ENCODE data around the gene MBD1.

MBD1 gene

GRCh38 chr18:50284255-50284885 lies 3.0 kb upstream of the MBD1 start:
- TF ChIP-seq, protein P1, sequence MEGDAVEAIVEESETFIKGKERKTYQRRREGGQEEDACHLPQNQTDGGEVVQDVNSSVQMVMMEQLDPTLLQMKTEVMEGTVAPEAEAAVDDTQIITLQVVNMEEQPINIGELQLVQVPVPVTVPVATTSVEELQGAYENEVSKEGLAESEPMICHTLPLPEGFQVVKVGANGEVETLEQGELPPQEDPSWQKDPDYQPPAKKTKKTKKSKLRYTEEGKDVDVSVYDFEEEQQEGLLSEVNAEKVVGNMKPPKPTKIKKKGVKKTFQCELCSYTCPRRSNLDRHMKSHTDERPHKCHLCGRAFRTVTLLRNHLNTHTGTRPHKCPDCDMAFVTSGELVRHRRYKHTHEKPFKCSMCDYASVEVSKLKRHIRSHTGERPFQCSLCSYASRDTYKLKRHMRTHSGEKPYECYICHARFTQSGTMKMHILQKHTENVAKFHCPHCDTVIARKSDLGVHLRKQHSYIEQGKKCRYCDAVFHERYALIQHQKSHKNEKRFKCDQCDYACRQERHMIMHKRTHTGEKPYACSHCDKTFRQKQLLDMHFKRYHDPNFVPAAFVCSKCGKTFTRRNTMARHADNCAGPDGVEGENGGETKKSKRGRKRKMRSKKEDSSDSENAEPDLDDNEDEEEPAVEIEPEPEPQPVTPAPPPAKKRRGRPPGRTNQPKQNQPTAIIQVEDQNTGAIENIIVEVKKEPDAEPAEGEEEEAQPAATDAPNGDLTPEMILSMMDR (IDR thresholded peaks at IDR 0.05; ENCODE audit: unreplicated experiment in 3 of 3) = no peak
- peaks cover 48% of the 10 kb centered on the region for H3K36me3 Mint-ChIP-seq (ENCODE audit: low read depth)
- peaks cover 32% of the 10 kb centered on the region for H3K4me1 Mint-ChIP-seq

DNA sequence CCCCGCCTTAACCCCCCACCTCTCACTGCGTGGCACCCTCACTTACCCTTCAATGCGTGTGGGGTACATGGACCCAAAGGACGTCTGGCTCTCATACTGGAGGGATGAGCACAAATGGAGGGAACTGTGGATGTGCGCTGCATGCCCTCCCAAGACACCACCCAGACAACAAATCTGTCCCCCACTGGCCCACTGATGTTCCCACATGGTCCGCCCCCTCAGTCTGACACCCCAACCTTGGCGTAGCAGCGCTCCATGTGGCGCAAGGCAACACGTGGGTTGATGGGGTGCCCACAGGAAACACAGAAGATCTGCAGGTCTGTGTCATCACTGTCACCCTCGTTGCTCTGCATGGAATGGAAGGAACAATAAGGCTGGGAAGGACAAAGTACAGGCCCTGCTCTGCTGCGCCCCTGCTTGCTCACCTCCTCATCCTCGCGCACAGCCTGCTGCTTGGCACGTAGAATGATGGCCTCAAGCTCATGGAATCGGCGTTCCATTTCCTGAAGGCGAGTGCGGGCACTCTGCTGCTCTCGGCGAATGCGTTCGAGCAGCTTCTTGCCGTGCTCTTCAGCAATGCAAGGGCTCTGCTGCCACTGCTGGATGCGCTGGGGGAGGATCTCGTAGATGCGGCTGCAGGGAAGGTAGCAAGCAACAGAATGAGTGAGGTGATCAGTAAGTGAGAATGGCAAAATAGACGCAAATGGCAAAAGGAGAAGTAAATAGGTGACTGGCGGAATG lies 2.3 kb upstream of the MBD1 start:
- peaks cover 38% of the 10 kb centered on the region for H3K4me1 Mint-ChIP-seq
- H3K27ac Mint-ChIP-seq = peak overlapping the region in 2 of 3 experiments; percentile 21 to 56
- H3K36me3 Mint-ChIP-seq (ENCODE audit: low read depth) = peaks cover 55% of the 10 kb centered on the region
- H3K27me3 Mint-ChIP-seq (ENCODE audit: low read depth) = no peaks in the 10 kb centered on the region
- peaks cover 14% of the 10 kb centered on the region for H3K9me3 Mint-ChIP-seq
- peak overlapping the region; percentile 96 to 99 (median 97) for H3K4me3 Mint-ChIP-seq
- TF ChIP-seq, protein P1 (IDR thresholded peaks at IDR 0.05; ENCODE audit: unreplicated experiment in 3 of 3) = no peak

More at GRCh38 chr18:50284255-50284885, 3.0 kb upstream of the MBD1 start:
- H3K27ac Mint-ChIP-seq = peak overlapping the region in 2 of 3 experiments; percentile 21 to 56
- H3K27me3 Mint-ChIP-seq (ENCODE audit: low read depth) = no peaks in the 10 kb centered on the region
- H3K4me3 Mint-ChIP-seq = peak overlapping the region; percentile 96 to 99 (median 97)
- peaks cover 14% of the 10 kb centered on the region for H3K9me3 Mint-ChIP-seq

DNA sequence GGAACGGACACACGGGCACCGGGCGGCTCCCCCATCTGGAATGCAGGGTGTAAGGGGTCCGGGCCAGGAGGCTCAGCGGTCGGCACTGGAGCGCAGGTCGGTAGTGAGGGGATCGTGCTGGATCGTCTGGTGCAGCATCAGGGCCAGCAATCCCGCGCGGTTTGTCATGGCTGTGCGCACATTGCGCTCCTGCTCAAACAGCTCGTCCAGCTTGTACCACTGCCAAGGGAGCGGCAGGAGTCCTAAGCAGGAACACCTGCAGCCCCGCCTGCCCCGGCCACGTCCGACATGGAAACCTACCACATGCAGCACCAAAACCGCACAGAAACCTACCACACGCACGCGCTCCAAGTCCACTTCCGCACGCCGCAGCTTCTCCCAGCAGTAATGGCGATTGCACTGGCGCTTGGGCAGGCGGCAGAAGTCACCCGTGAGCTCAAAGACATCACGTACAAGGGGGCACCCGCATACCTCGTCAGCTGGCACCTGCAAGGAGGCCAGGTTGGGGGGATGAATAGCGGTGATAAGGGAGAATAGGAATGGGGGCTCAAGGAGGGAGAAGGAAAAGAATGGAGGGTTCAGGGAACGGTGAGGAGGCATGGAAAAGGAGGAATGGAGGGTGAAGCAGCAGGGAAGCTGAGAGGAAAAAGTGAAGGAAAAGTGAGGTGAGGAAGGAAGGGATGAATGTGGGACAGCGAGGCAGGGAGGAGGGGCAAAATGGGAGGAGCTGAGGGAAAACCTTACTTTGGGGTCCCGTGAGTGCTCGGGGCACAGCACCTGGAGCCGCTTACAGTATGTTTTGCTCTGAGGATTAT lies 1.4 kb upstream of the MBD1 start:
- H3K9me3 Mint-ChIP-seq = peaks cover 14% of the 10 kb centered on the region
- TF ChIP-seq, protein P1 (IDR thresholded peaks at IDR 0.05; ENCODE audit: unreplicated experiment in 3 of 3) = no peak
- peak overlapping the region in 2 of 3 experiments; percentile 17 to 46 for H3K27ac Mint-ChIP-seq
- H3K4me1 Mint-ChIP-seq = peaks cover 38% of the 10 kb centered on the region
- no peaks in the 10 kb centered on the region for H3K27me3 Mint-ChIP-seq (ENCODE audit: low read depth)
- H3K4me3 Mint-ChIP-seq = peak overlapping the region; percentile 96 to 99 (median 97)
- H3K36me3 Mint-ChIP-seq (ENCODE audit: low read depth) = peaks cover 60% of the 10 kb centered on the region

DNA sequence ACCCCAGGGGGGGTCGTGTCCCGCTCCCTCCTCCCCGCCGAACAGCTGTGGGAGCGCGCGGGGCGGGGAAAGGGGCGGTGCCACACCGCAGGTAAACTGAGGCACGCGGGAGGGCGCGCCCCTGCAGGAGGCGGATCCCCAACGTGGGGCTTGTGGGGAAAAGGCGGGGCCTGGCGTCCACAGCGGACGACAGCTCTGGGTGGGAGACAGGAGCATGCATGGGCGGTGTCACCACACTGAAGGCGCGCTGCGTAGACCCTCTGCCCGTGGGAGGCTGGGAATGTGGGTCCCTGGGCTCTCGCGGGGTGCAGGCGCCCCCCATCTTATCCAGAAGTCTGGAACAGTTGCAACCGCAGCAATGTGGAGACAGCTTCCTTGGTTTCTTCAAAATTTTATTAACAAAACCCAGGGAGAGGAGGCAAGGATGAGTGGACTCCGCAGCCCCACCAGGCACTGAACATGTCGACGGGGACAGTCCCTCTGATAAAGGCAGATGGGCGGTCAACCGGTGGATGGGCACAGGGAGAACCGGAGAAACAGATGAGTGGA lies 723 bp upstream of the MBD1 start:
- Mint-ChIP-seq H3K36me3 (ENCODE audit: low read depth) (peaks cover 61% of the 10 kb centered on the region), H3K4me3 (peak overlapping the region; percentile 96 to 99 (median 97)), H3K27me3 (ENCODE audit: low read depth) (no peaks in the 10 kb centered on the region), H3K9me3 (peaks cover 14% of the 10 kb centered on the region), H3K4me1 (peaks cover 31% of the 10 kb centered on the region), H3K27ac (peak overlapping the region; percentile 80 to 95 (median 95))
- TF ChIP-seq, protein P1 (IDR thresholded peaks at IDR 0.05; ENCODE audit: unreplicated experiment in 3 of 3) = no peak

GRCh38 chr18:50280707-50281294 lies 522 bp downstream of the MBD1 start:
- H3K36me3 Mint-ChIP-seq (ENCODE audit: low read depth) = peaks cover 69% of the 10 kb centered on the region
- peaks cover 14% of the 10 kb centered on the region for H3K9me3 Mint-ChIP-seq
- no peaks in the 10 kb centered on the region for H3K27me3 Mint-ChIP-seq (ENCODE audit: low read depth)
- H3K4me3 Mint-ChIP-seq = peak overlapping the region; percentile 96 to 99 (median 97)
- peaks cover 23% of the 10 kb centered on the region for H3K4me1 Mint-ChIP-seq
- TF ChIP-seq, protein P1 (IDR thresholded peaks at IDR 0.05; ENCODE audit: unreplicated experiment in 3 of 3) = no peak
- peak overlapping the region; percentile 80 to 95 (median 95) for H3K27ac Mint-ChIP-seq

Data from nephron (organoid).